Activated CD8-positive, alpha-beta memory T cell treated with anti-CD3 and anti-CD28 coated beads, Interleukin-2, amount 50 U/mL, for 4 hours (primary cell): Measurements from ENCODE around the gene TP73.

Source experiments
- DNase-seq: peaks from one replicate; pipeline ENCODE4 v3.0.0-alpha.2; 2020

TP73 gene

GRCh38 chr1:3651930-3652547, at the start of gene TP73:
Gene TP73, plus strand, starts transcription at chr1:3652516. Its CDS starts 29,850 bp downstream, at chr1:3682366.
- no peak for DNase-seq

GRCh38 chr1:3603156-3603555, 49.2 kb upstream of the TP73 start:
- no peak for DNase-seq

- no peak for DNase-seq
Measured at GRCh38 chr1:3603571-3604467, 48.5 kb upstream of the TP73 start.

- DNase-seq, result no peak
Measured at GRCh38 chr1:3604468-3604974, 47.8 kb upstream of the TP73 start.

GRCh38 chr1:3604997-3605823, 47.1 kb upstream of the TP73 start:
- DNase-seq, result no peak

GRCh38 chr1:3606779-3607702, 45.3 kb upstream of the TP73 start:
- DNase-seq, result no peak

GRCh38 chr1:3607703-3608065, 44.6 kb upstream of the TP73 start:
- no peak for DNase-seq

- DNase-seq, result no peak
Measured at GRCh38 chr1:3608154-3608553, 44.2 kb upstream of the TP73 start.

GRCh38 chr1:3609016-3609768, 43.1 kb upstream of the TP73 start:
- no peak for DNase-seq

- no peak for DNase-seq
Measured at GRCh38 chr1:3609769-3610526, 42.4 kb upstream of the TP73 start.

- no peak for DNase-seq
Measured at GRCh38 chr1:3610527-3611169, 41.7 kb upstream of the TP73 start.

- peak; percentile 76 for DNase-seq
Measured at GRCh38 chr1:3611170-3612019, 40.9 kb upstream of the TP73 start, which contains the start of gene MEGF6. Gene MEGF6, minus strand, starts transcription at chr1:3611508. Its CDS starts 240 bp downstream, at chr1:3611268.

- DNase-seq, result no peak
Measured at GRCh38 chr1:3612123-3612522, 40.2 kb upstream of the TP73 start.

GRCh38 chr1:3614755-3615742, 37.3 kb upstream of the TP73 start:
- no peak for DNase-seq

- no peak for DNase-seq
Measured at GRCh38 chr1:3616861-3617260, 35.5 kb upstream of the TP73 start.

- no peak for DNase-seq
Measured at GRCh38 chr1:3617806-3618345, 34.4 kb upstream of the TP73 start.

- no peak for DNase-seq
Measured at GRCh38 chr1:3618531-3618880, 33.8 kb upstream of the TP73 start.
